GM12878 (cell line): ENCODE data around the gene ADK. TPM values are rescaled to one million over a fixed set of nuclear protein-coding genes. Genes with fewer than 3 reads are reported as not detected.

Source experiments
- ATAC-seq: fragments of 200-7000 bp; cut with Tn5 transposase; 3 replicates; pipeline ENCODE4 v1.9.1; 2020; ENCODE audit warnings: mild to moderate bottlenecking, moderate library complexity
- BruUV-seq: library from RNA; stranded (reverse); fragments of 400-500 nt; replicated peaks from 2 replicates; lab custom pipeline; 2021; lab: Mats Ljungman, UMichigan
- CTCF ChIA-PET: fragments of 300-600 bp; sonication (Branson Sonifier 250); formaldehyde crosslinking; extraction: SDS; loops from one replicate; lab custom pipeline; 2021; ENCODE audit warnings: inconsistent platforms; lab: Yijun Ruan, JAX
- POLR2A ChIA-PET: fragments of 350-600 bp; formaldehyde crosslinking; extraction: SDS; loops from one replicate; lab custom pipeline; 2021; ENCODE audit warnings: inconsistent platforms; lab: Charles Lee
- RAD21 ChIA-PET: fragments of 300-600 bp; sonication (Branson Sonifier 250); formaldehyde crosslinking; loops from one replicate; lab custom pipeline; 2023; ENCODE audit warnings: antibody characterized with exemption; ENCODE audit not compliant: unreplicated experiment; lab: Charles Lee
- SMC1A ChIA-PET: fragments of 300-600 bp; sonication (Branson Sonifier 250); formaldehyde crosslinking; loops from one replicate; lab custom pipeline; 2023; ENCODE audit not compliant: unreplicated experiment, uncharacterized antibody; lab: Charles Lee
- DNase-seq: peaks from one replicate; pipeline ENCODE4 v3.0.0-alpha.2; 2011; ENCODE audit warnings: low read depth, low spot score
- FAIRE-seq: peaks from 3 replicates; lab custom pipeline; 2011; peaks lifted over from hg19 to GRCh38; lab: Jason Lieb, UNC
- H2AFZ ChIP-seq: 2 replicates; pipeline ENCODE4 v1.6.0; 2011; ENCODE audit warnings: low read depth, low read length, control low read depth; ENCODE audit not compliant: control insufficient read depth
- H3K27ac ChIP-seq: 2 replicates; pipeline ENCODE4 v1.5.1; 2011; ENCODE audit warnings: control low read depth; ENCODE audit not compliant: control insufficient read depth, insufficient read depth
- H3K27me3 ChIP-seq, 2 experiments: replicated peaks in 1 of 2; 2 replicates each; pipeline versions ENCODE4 v1.6.0 to v1.6.1; 2011; ENCODE audit warnings: low read length in 1 of 2; ENCODE audit not compliant: control insufficient read depth in 2 of 2, insufficient read depth in 2 of 2
- H3K36me3 ChIP-seq, 2 experiments: 2 replicates each; pipeline ENCODE4 v1.5.1; 2011; ENCODE audit warnings: low read length in 1 of 2; ENCODE audit not compliant: control insufficient read depth in 2 of 2, insufficient read depth in 2 of 2
- H3K4me1 ChIP-seq: 2 replicates; pipeline ENCODE4 v1.6.1; 2011; ENCODE audit warnings: mild to moderate bottlenecking, low read length, moderate library complexity, mixed read lengths; ENCODE audit not compliant: control insufficient read depth, insufficient read depth
- H3K4me2 ChIP-seq: 2 replicates; pipeline ENCODE4 v1.6.0; 2011; ENCODE audit warnings: control low read depth; ENCODE audit not compliant: control insufficient read depth, insufficient read depth
- H3K4me3 ChIP-seq: fragments of 200-600 bp; sonication (generic); 2 replicates; pipeline ENCODE4 v1.5.1; 2016
- H3K79me2 ChIP-seq: 2 replicates; pipeline ENCODE4 v1.6.0; 2011; ENCODE audit warnings: low read length; ENCODE audit not compliant: control insufficient read depth, insufficient read depth
- H3K9ac ChIP-seq: 2 replicates; pipeline ENCODE4 v1.8.0; 2011; ENCODE audit warnings: low read length, control low read depth, mixed read lengths; ENCODE audit not compliant: control insufficient read depth, insufficient read depth
- H3K9me3 ChIP-seq: replicated peaks from 3 replicates; pipeline ENCODE4 v1.5.1; 2011; ENCODE audit warnings: mild to moderate bottlenecking, low read length; ENCODE audit not compliant: control insufficient read depth, insufficient read depth
- H4K20me1 ChIP-seq: 2 replicates; pipeline ENCODE4 v1.6.0; 2011; ENCODE audit not compliant: control insufficient read depth, insufficient read depth
- BCL11A ChIP-seq: IDR thresholded peaks from 2 replicates; pipeline ENCODE4 v1.6.1; 2011; ENCODE audit warnings: low read depth, low read length
- HSF1 ChIP-seq: fragments of 150-350 bp; IDR thresholded peaks from 2 replicates; pipeline ENCODE4 v1.6.1; 2014; ENCODE audit warnings: mild to moderate bottlenecking, low read depth, low read length
- IRF3 ChIP-seq: fragments of 450-650 bp; IDR thresholded peaks from 2 replicates; pipeline ENCODE4 v1.6.1; 2014; ENCODE audit warnings: mild to moderate bottlenecking
- NFYB ChIP-seq: IDR thresholded peaks from 2 replicates; pipeline ENCODE4 v1.6.1; 2011; ENCODE audit warnings: low read depth, mild to moderate bottlenecking, low read length, improper control_type of control experiment, moderate library complexity; ENCODE audit not compliant: insufficient read depth
- USF1 ChIP-seq: IDR thresholded peaks from 2 replicates; pipeline ENCODE4 v1.6.1; 2011; ENCODE audit warnings: borderline replicate concordance, low read depth, mild to moderate bottlenecking, moderate library complexity, mixed read lengths, low read length; ENCODE audit not compliant: insufficient read depth; ENCODE audit errors: extremely low read length
- ZBTB11 ChIP-seq: fragments of 450-650 bp; formaldehyde crosslinking; IDR thresholded peaks from 2 replicates; pipeline ENCODE4 v1.5.0; 2022; ENCODE audit warnings: mild to moderate bottlenecking, missing genetic modification characterization
- ZNF687 ChIP-seq: fragments of 450-650 bp; IDR thresholded peaks from 2 replicates; pipeline ENCODE4 v1.6.1; 2017; ENCODE audit warnings: mild to moderate bottlenecking, moderate library complexity
- whole genome bisulfite sequencing: methylation state at CpG from one replicate; pipeline ENCODE4 v1.1.6; 2016; ENCODE audit warnings: low lambda C conversion rate; ENCODE audit not compliant: insufficient replicate concordance, insufficient coverage; ENCODE audit errors: missing lambda C conversion rate; 5-methylcytosine and 5-hydroxymethylcytosine counted together
- in situ Hi-C: fragments of 300-500 bp; cut with MboI; formaldehyde crosslinking; loops from 9 replicates; pipeline ENCODE4 v1.14.3; 2018; ENCODE audit warnings: mixed read lengths
- intact Hi-C: fragments of 100-400 bp; cut with micrococcal nuclease; formaldehyde crosslinking; loops from one replicate; pipeline ENCODE4 v1.14.2; 2022; ENCODE audit not compliant: unreplicated experiment
- polyA plus RNA-seq, 11 experiments: library from polyadenylated mRNA; depleted of rRNA in 4 of 11; unstranded in 6 of 11; stranded (reverse) in 5 of 11; fragments of >200 nt; fragmentation: Nextera tagmentation in 4 of 11; fragmentation: Illumina TruSeq in 1 of 11; extraction: Ambion mirVana in 4 of 11; extraction: Trizol in 1 of 11; gene quantifications; 1 replicate in 1 of 11; 2 replicates in 10 of 11; pipeline versions ENCODE4 v1.2.1 to v1.2.3, GENCODE V29; 2011 to 2016; ENCODE audit warnings: inconsistent platforms in 2 of 11, missing spikeins in 2 of 11, low read depth in 1 of 11
- total RNA-seq, 4 experiments: library from RNA; depleted of rRNA in 3 of 4; stranded (reverse); fragments of >200 nt in 3 of 4; fragmentation: Illumina TruSeq in 1 of 4; extraction: Trizol in 1 of 4; gene quantifications; 2 replicates each; pipeline versions ENCODE4 v1.2.1 to v1.2.3, GENCODE V29; 2013 to 2021

ADK gene
- total and polyA plus RNA-seq, 10 of the 15 experiments (the other 5 are each of a cell fraction or from before 2014, with no cell fraction given): 42.0 to 151 (median 81.6) TPM

GRCh38 chr10:74249865-74250264 lies 98.8 kb downstream of the ADK start:
- Histone ChIP-seq H3K27me3 (no peaks in the 10 kb centered on the region), H3K4me2 (no peak overlapping the region), H2AFZ (no peak overlapping the region), H4K20me1 (no peaks in the 10 kb centered on the region), H3K9ac (no peak overlapping the region), H3K4me3 (no peak overlapping the region), H3K36me3 (peaks cover 0 to 3% of the 10 kb centered on the region in 2 experiments; a peak in 2 of 4 replicates), H3K27ac (no peak overlapping the region), H3K4me1 (no peaks in the 10 kb centered on the region), H3K9me3 (no peaks in the 10 kb centered on the region), H3K79me2 (no peaks in the 10 kb centered on the region; the same call in 1 of the 2 replicates)
- FAIRE-seq (no peak), DNase-seq (no peak), ATAC-seq (no peak)
- 97% methylated on average over 1 of the region's 1 CpG for WGBS
- intact Hi-C loops: no loop called here
- BruUV-seq: no TSS peak
- CTCF ChIA-PET: interaction anchor here (0.7 to 1.4 kb wide), 6 partner anchors 12 to 986 kb away, joined by 3 to 4 read pairs (median 3); partner anchors contain the start of gene COMTD1
- RAD21 ChIA-PET: no interaction called here
- POLR2A ChIA-PET: interaction anchor here (0.6 kb wide), 1 partner anchor 130 kb away, joined by 3 read pairs; no protein-coding TSS in a partner anchor
- SMC1A ChIA-PET: interaction anchor here (0.9 to 1.4 kb wide), 5 partner anchors 10 to 770 kb away, joined by 3 to 5 read pairs (median 3); no protein-coding TSS in a partner anchor
- no peak for TF ChIP-seq HSF1
- TF ChIP-seq IRF3: no peak
- no peak for TF ChIP-seq ZBTB11 (CRISPR knock-in tag)
- no peak for TF ChIP-seq NFYB
- no peak for TF ChIP-seq BCL11A
- TF ChIP-seq USF1: no peak
- no peak for TF ChIP-seq ZNF687
- in situ Hi-C loops: loop anchor here (25.0 kb wide), 1 partner anchor 487 kb away; no protein-coding TSS in a partner anchor
